GM12878 (cell line): ENCODE data around the gene TGFB2. TPM values are rescaled to one million over a fixed set of nuclear protein-coding genes. Genes with fewer than 3 reads are reported as not detected.

Experiments
- ATAC-seq: fragments of 200-7000 bp; cut with Tn5 transposase; 3 replicates; pipeline ENCODE4 v1.9.1; 2020; ENCODE audit warnings: mild to moderate bottlenecking, moderate library complexity
- BruUV-seq: library from RNA; stranded (reverse); fragments of 400-500 nt; replicated peaks from 2 replicates; lab custom pipeline; 2021; lab: Mats Ljungman, UMichigan
- CTCF ChIA-PET: fragments of 300-600 bp; sonication (Branson Sonifier 250); formaldehyde crosslinking; extraction: SDS; loops from one replicate; lab custom pipeline; 2021; ENCODE audit warnings: inconsistent platforms; lab: Yijun Ruan, JAX
- POLR2A ChIA-PET: fragments of 350-600 bp; formaldehyde crosslinking; extraction: SDS; loops from one replicate; lab custom pipeline; 2021; ENCODE audit warnings: inconsistent platforms; lab: Charles Lee
- RAD21 ChIA-PET: fragments of 300-600 bp; sonication (Branson Sonifier 250); formaldehyde crosslinking; loops from one replicate; lab custom pipeline; 2023; ENCODE audit warnings: antibody characterized with exemption; ENCODE audit not compliant: unreplicated experiment; lab: Charles Lee
- SMC1A ChIA-PET: fragments of 300-600 bp; sonication (Branson Sonifier 250); formaldehyde crosslinking; loops from one replicate; lab custom pipeline; 2023; ENCODE audit not compliant: unreplicated experiment, uncharacterized antibody; lab: Charles Lee
- DNase-seq: peaks from one replicate; pipeline ENCODE4 v3.0.0-alpha.2; 2011; ENCODE audit warnings: low read depth, low spot score
- FAIRE-seq: peaks from 3 replicates; lab custom pipeline; 2011; peaks lifted over from hg19 to GRCh38; lab: Jason Lieb, UNC
- H2AFZ ChIP-seq: 2 replicates; pipeline ENCODE4 v1.6.0; 2011; ENCODE audit warnings: low read depth, low read length, control low read depth; ENCODE audit not compliant: control insufficient read depth
- H3K27ac ChIP-seq: 2 replicates; pipeline ENCODE4 v1.5.1; 2011; ENCODE audit warnings: control low read depth; ENCODE audit not compliant: control insufficient read depth, insufficient read depth
- H3K27me3 ChIP-seq, 2 experiments: replicated peaks in 1 of 2; 2 replicates each; pipeline versions ENCODE4 v1.6.0 to v1.6.1; 2011; ENCODE audit warnings: low read length in 1 of 2; ENCODE audit not compliant: control insufficient read depth in 2 of 2, insufficient read depth in 2 of 2
- H3K36me3 ChIP-seq, 2 experiments: 2 replicates each; pipeline ENCODE4 v1.5.1; 2011; ENCODE audit warnings: low read length in 1 of 2; ENCODE audit not compliant: control insufficient read depth in 2 of 2, insufficient read depth in 2 of 2
- H3K4me1 ChIP-seq: 2 replicates; pipeline ENCODE4 v1.6.1; 2011; ENCODE audit warnings: mild to moderate bottlenecking, low read length, moderate library complexity, mixed read lengths; ENCODE audit not compliant: control insufficient read depth, insufficient read depth
- H3K4me2 ChIP-seq: 2 replicates; pipeline ENCODE4 v1.6.0; 2011; ENCODE audit warnings: control low read depth; ENCODE audit not compliant: control insufficient read depth, insufficient read depth
- H3K4me3 ChIP-seq: fragments of 200-600 bp; sonication (generic); 2 replicates; pipeline ENCODE4 v1.5.1; 2016
- H3K79me2 ChIP-seq: 2 replicates; pipeline ENCODE4 v1.6.0; 2011; ENCODE audit warnings: low read length; ENCODE audit not compliant: control insufficient read depth, insufficient read depth
- H3K9ac ChIP-seq: 2 replicates; pipeline ENCODE4 v1.8.0; 2011; ENCODE audit warnings: low read length, control low read depth, mixed read lengths; ENCODE audit not compliant: control insufficient read depth, insufficient read depth
- H3K9me3 ChIP-seq: replicated peaks from 3 replicates; pipeline ENCODE4 v1.5.1; 2011; ENCODE audit warnings: mild to moderate bottlenecking, low read length; ENCODE audit not compliant: control insufficient read depth, insufficient read depth
- H4K20me1 ChIP-seq: 2 replicates; pipeline ENCODE4 v1.6.0; 2011; ENCODE audit not compliant: control insufficient read depth, insufficient read depth
- CBX3 ChIP-seq: fragments of 200-600 bp; sonication (generic); IDR thresholded peaks from 2 replicates; pipeline ENCODE4 v1.6.1; 2016; ENCODE audit warnings: low read depth, borderline replicate concordance
- FOXK2 ChIP-seq: fragments of 450-650 bp; IDR thresholded peaks from 2 replicates; pipeline ENCODE4 v1.6.1; 2017; ENCODE audit warnings: mild to moderate bottlenecking, moderate library complexity
- RUNX3 ChIP-seq: IDR thresholded peaks from 2 replicates; pipeline ENCODE4 v1.6.1; 2012; ENCODE audit warnings: low read length, inconsistent platforms
- SKIL ChIP-seq: fragments of 450-650 bp; IDR thresholded peaks from 2 replicates; pipeline ENCODE4 v1.6.1; 2017; ENCODE audit warnings: mild to moderate bottlenecking, low read depth, inconsistent platforms; ENCODE audit not compliant: poor library complexity, severe bottlenecking
- SREBF1 ChIP-seq: IDR thresholded peaks from 2 replicates; pipeline ENCODE4 v1.6.1; 2012; ENCODE audit warnings: mild to moderate bottlenecking, low read length
- WGBS: methylation state at CpG from one replicate; pipeline ENCODE4 v1.1.6; 2016; ENCODE audit warnings: low lambda C conversion rate; ENCODE audit not compliant: insufficient replicate concordance, insufficient coverage; ENCODE audit errors: missing lambda C conversion rate; 5-methylcytosine and 5-hydroxymethylcytosine counted together
- in situ Hi-C: fragments of 300-500 bp; cut with MboI; formaldehyde crosslinking; loops from 9 replicates; pipeline ENCODE4 v1.14.3; 2018; ENCODE audit warnings: mixed read lengths
- intact Hi-C: fragments of 100-400 bp; cut with micrococcal nuclease; formaldehyde crosslinking; loops from one replicate; pipeline ENCODE4 v1.14.2; 2022; ENCODE audit not compliant: unreplicated experiment
- polyA plus RNA-seq, 11 experiments: library from polyadenylated mRNA; depleted of rRNA in 4 of 11; unstranded in 6 of 11; stranded (reverse) in 5 of 11; fragments of >200 nt; fragmentation: Nextera tagmentation in 4 of 11; fragmentation: Illumina TruSeq in 1 of 11; extraction: Ambion mirVana in 4 of 11; extraction: Trizol in 1 of 11; gene quantifications; 1 replicate in 1 of 11; 2 replicates in 10 of 11; pipeline versions ENCODE4 v1.2.1 to v1.2.3, GENCODE V29; 2011 to 2016; ENCODE audit warnings: inconsistent platforms in 2 of 11, missing spikeins in 2 of 11, low read depth in 1 of 11
- total RNA-seq, 4 experiments: library from RNA; depleted of rRNA in 3 of 4; stranded (reverse); fragments of >200 nt in 3 of 4; fragmentation: Illumina TruSeq in 1 of 4; extraction: Trizol in 1 of 4; gene quantifications; 2 replicates each; pipeline versions ENCODE4 v1.2.1 to v1.2.3, GENCODE V29; 2013 to 2021
- TF ChIP-seq, protein P1 (sequence below): fragments of 450-650 bp; IDR thresholded peaks from 2 replicates; pipeline ENCODE4 v1.6.1; 2016; ENCODE audit warnings: mild to moderate bottlenecking, moderate library complexity, borderline replicate concordance

The TGFB2 gene
- total and polyA plus RNA-seq, 10 of the 15 experiments (the other 5 are each of a cell fraction or from before 2014, with no cell fraction given) = 0.03 to 0.11 (median 0.04) TPM; not detected in 6

DNA sequence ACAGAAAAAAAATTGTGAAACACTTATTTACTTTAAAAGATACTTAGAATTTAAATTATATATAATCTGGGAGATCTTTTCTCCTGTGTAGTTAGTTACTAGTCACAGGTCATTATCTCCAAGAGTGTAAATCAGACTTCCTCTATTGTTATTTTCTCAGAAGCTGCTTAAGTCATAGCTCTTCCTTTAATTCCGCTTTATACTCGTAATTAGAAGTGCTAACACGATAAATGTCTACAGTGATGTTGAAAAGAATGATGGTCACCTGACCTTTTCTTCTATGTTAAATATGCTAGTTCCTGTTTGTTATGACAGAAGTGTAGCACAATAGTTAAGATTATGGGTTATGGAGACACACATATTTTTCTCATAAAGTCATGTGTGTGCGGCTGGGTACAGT lies 123.6 kb downstream of the TGFB2 start (continued):
- no peak for TF ChIP-seq FOXK2
- TF ChIP-seq, all 136 proteins: peak for 0

DNA sequence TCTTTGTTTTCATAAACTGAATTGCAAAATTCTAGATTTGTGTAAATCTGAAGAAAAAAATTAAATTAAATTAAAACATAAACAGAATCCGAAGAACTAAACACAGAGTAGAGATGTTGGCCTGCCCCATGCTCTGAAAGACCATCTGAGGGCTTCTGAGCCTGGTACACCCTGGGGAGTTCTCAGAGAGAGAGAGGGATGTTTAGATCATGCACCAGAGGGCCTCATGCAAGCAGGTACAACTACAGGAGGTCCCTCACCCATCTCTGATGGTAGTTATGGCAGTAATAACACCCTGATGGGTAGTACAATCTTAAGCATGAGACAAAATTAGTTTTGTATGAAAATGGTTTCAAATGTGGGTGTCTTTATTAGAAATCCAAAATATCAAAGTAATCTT lies 127.7 kb downstream of the TGFB2 start:
- ChIA-PET RAD21 (no interaction called here), CTCF (no interaction called here), SMC1A (no interaction called here), POLR2A (no interaction called here)
- no peaks in the 10 kb centered on the region for H3K27me3 ChIP-seq
- whole genome bisulfite sequencing = 0% methylated on average over 1 of the region's 1 CpG
- H4K20me1 ChIP-seq = no peaks in the 10 kb centered on the region
- no peaks in the 10 kb centered on the region for H3K79me2 ChIP-seq
- no peak; the same call in 2 of the 3 replicates for ATAC-seq
- H3K9ac ChIP-seq = no peak overlapping the region
- in situ Hi-C loops = no loop called here
- no peak for FAIRE-seq
- no peaks in the 10 kb centered on the region for H3K4me1 ChIP-seq
- BruUV-seq = no TSS peak
- intact Hi-C loops = no loop called here
- H2AFZ ChIP-seq = no peak overlapping the region
- H3K4me3 ChIP-seq = no peak overlapping the region
- DNase-seq = no peak
- no peak overlapping the region for H3K27ac ChIP-seq
- no peaks in the 10 kb centered on the region for H3K36me3 ChIP-seq
- H3K4me2 ChIP-seq = no peak overlapping the region
- no peaks in the 10 kb centered on the region for H3K9me3 ChIP-seq
- no peak for TF ChIP-seq SREBF1

GRCh38 chr1:218473522-218473921 lies 128.4 kb downstream of the TGFB2 start:
- Histone ChIP-seq H3K27me3 (no peaks in the 10 kb centered on the region), H3K36me3 (no peaks in the 10 kb centered on the region), H3K4me3 (no peak overlapping the region), H3K27ac (no peak overlapping the region), H3K79me2 (no peaks in the 10 kb centered on the region), H3K4me2 (no peak overlapping the region), H4K20me1 (no peaks in the 10 kb centered on the region)
- RAD21 ChIA-PET = no interaction called here
- WGBS = 2% methylated on average over 2 of the region's 2 CpGs
- in situ Hi-C loops (no loop called here), intact Hi-C loops (no loop called here)
- no peak for DNase-seq
- POLR2A ChIA-PET = no interaction called here
- BruUV-seq = no TSS peak
- CTCF ChIA-PET = no interaction called here
- peak; percentile 57 for ATAC-seq
- TF ChIP-seq, protein P1, sequence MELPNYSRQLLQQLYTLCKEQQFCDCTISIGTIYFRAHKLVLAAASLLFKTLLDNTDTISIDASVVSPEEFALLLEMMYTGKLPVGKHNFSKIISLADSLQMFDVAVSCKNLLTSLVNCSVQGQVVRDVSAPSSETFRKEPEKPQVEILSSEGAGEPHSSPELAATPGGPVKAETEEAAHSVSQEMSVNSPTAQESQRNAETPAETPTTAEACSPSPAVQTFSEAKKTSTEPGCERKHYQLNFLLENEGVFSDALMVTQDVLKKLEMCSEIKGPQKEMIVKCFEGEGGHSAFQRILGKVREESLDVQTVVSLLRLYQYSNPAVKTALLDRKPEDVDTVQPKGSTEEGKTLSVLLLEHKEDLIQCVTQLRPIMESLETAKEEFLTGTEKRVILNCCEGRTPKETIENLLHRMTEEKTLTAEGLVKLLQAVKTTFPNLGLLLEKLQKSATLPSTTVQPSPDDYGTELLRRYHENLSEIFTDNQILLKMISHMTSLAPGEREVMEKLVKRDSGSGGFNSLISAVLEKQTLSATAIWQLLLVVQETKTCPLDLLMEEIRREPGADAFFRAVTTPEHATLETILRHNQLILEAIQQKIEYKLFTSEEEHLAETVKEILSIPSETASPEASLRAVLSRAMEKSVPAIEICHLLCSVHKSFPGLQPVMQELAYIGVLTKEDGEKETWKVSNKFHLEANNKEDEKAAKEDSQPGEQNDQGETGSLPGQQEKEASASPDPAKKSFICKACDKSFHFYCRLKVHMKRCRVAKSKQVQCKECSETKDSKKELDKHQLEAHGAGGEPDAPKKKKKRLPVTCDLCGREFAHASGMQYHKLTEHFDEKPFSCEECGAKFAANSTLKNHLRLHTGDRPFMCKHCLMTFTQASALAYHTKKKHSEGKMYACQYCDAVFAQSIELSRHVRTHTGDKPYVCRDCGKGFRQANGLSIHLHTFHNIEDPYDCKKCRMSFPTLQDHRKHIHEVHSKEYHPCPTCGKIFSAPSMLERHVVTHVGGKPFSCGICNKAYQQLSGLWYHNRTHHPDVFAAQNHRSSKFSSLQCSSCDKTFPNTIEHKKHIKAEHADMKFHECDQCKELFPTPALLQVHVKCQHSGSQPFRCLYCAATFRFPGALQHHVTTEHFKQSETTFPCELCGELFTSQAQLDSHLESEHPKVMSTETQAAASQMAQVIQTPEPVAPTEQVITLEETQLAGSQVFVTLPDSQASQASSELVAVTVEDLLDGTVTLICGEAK = no peak
- TF ChIP-seq SREBF1 (no peak), RUNX3 (no peak), SKIL (no peak), CBX3 (no peak)
- TF ChIP-seq, all 136 proteins: peak for 0
- no peaks in the 10 kb centered on the region for H3K4me1 ChIP-seq
- H3K9ac ChIP-seq = no peak overlapping the region
- H2AFZ ChIP-seq = no peak overlapping the region
- SMC1A ChIA-PET = no interaction called here
- no peak for FAIRE-seq
- H3K9me3 ChIP-seq = no peaks in the 10 kb centered on the region
